GM12878 (cell line): Measurements from ENCODE around the gene DIP2C. TPM values are rescaled to one million over a fixed set of nuclear protein-coding genes. Genes with fewer than 3 reads are reported as not detected.

Experiments used
- ATAC-seq: fragments of 200-7000 bp; cut with Tn5 transposase; 3 replicates; pipeline ENCODE4 v1.9.1; 2020; ENCODE audit warnings: mild to moderate bottlenecking, moderate library complexity
- BruUV-seq: library from RNA; stranded (reverse); fragments of 400-500 nt; replicated peaks from 2 replicates; lab custom pipeline; 2021; lab: Mats Ljungman, UMichigan
- CTCF ChIA-PET: fragments of 300-600 bp; sonication (Branson Sonifier 250); formaldehyde crosslinking; extraction: SDS; loops from one replicate; lab custom pipeline; 2021; ENCODE audit warnings: inconsistent platforms; lab: Yijun Ruan, JAX
- POLR2A ChIA-PET: fragments of 350-600 bp; formaldehyde crosslinking; extraction: SDS; loops from one replicate; lab custom pipeline; 2021; ENCODE audit warnings: inconsistent platforms; lab: Charles Lee
- RAD21 ChIA-PET: fragments of 300-600 bp; sonication (Branson Sonifier 250); formaldehyde crosslinking; loops from one replicate; lab custom pipeline; 2023; ENCODE audit warnings: antibody characterized with exemption; ENCODE audit not compliant: unreplicated experiment; lab: Charles Lee
- SMC1A ChIA-PET: fragments of 300-600 bp; sonication (Branson Sonifier 250); formaldehyde crosslinking; loops from one replicate; lab custom pipeline; 2023; ENCODE audit not compliant: unreplicated experiment, uncharacterized antibody; lab: Charles Lee
- DNase-seq: peaks from one replicate; pipeline ENCODE4 v3.0.0-alpha.2; 2011; ENCODE audit warnings: low read depth, low spot score
- FAIRE-seq: peaks from 3 replicates; lab custom pipeline; 2011; peaks lifted over from hg19 to GRCh38; lab: Jason Lieb, UNC
- H2AFZ ChIP-seq: 2 replicates; pipeline ENCODE4 v1.6.0; 2011; ENCODE audit warnings: low read depth, low read length, control low read depth; ENCODE audit not compliant: control insufficient read depth
- H3K27ac ChIP-seq: 2 replicates; pipeline ENCODE4 v1.5.1; 2011; ENCODE audit warnings: control low read depth; ENCODE audit not compliant: control insufficient read depth, insufficient read depth
- H3K27me3 ChIP-seq, 2 experiments: replicated peaks in 1 of 2; 2 replicates each; pipeline versions ENCODE4 v1.6.0 to v1.6.1; 2011; ENCODE audit warnings: low read length in 1 of 2; ENCODE audit not compliant: control insufficient read depth in 2 of 2, insufficient read depth in 2 of 2
- H3K36me3 ChIP-seq, 2 experiments: 2 replicates each; pipeline ENCODE4 v1.5.1; 2011; ENCODE audit warnings: low read length in 1 of 2; ENCODE audit not compliant: control insufficient read depth in 2 of 2, insufficient read depth in 2 of 2
- H3K4me1 ChIP-seq: 2 replicates; pipeline ENCODE4 v1.6.1; 2011; ENCODE audit warnings: mild to moderate bottlenecking, low read length, moderate library complexity, mixed read lengths; ENCODE audit not compliant: control insufficient read depth, insufficient read depth
- H3K4me2 ChIP-seq: 2 replicates; pipeline ENCODE4 v1.6.0; 2011; ENCODE audit warnings: control low read depth; ENCODE audit not compliant: control insufficient read depth, insufficient read depth
- H3K4me3 ChIP-seq: fragments of 200-600 bp; sonication (generic); 2 replicates; pipeline ENCODE4 v1.5.1; 2016
- H3K79me2 ChIP-seq: 2 replicates; pipeline ENCODE4 v1.6.0; 2011; ENCODE audit warnings: low read length; ENCODE audit not compliant: control insufficient read depth, insufficient read depth
- H3K9ac ChIP-seq: 2 replicates; pipeline ENCODE4 v1.8.0; 2011; ENCODE audit warnings: low read length, control low read depth, mixed read lengths; ENCODE audit not compliant: control insufficient read depth, insufficient read depth
- H3K9me3 ChIP-seq: replicated peaks from 3 replicates; pipeline ENCODE4 v1.5.1; 2011; ENCODE audit warnings: mild to moderate bottlenecking, low read length; ENCODE audit not compliant: control insufficient read depth, insufficient read depth
- H4K20me1 ChIP-seq: 2 replicates; pipeline ENCODE4 v1.6.0; 2011; ENCODE audit not compliant: control insufficient read depth, insufficient read depth
- SIN3A ChIP-seq: IDR thresholded peaks from 2 replicates; pipeline ENCODE4 v1.6.1; 2012; ENCODE audit warnings: low read depth, low read length, improper control_type of control experiment
- USF1 ChIP-seq: IDR thresholded peaks from 2 replicates; pipeline ENCODE4 v1.6.1; 2011; ENCODE audit warnings: borderline replicate concordance, low read depth, mild to moderate bottlenecking, moderate library complexity, mixed read lengths, low read length; ENCODE audit not compliant: insufficient read depth; ENCODE audit errors: extremely low read length
- ZBTB4 ChIP-seq: fragments of 450-650 bp; formaldehyde crosslinking; IDR thresholded peaks from 2 replicates; pipeline ENCODE4 v1.4.0; 2022; ENCODE audit warnings: mild to moderate bottlenecking, moderate library complexity
- WGBS: methylation state at CpG from one replicate; pipeline ENCODE4 v1.1.6; 2016; ENCODE audit warnings: low lambda C conversion rate; ENCODE audit not compliant: insufficient replicate concordance, insufficient coverage; ENCODE audit errors: missing lambda C conversion rate; 5-methylcytosine and 5-hydroxymethylcytosine counted together
- in situ Hi-C: fragments of 300-500 bp; cut with MboI; formaldehyde crosslinking; loops from 9 replicates; pipeline ENCODE4 v1.14.3; 2018; ENCODE audit warnings: mixed read lengths
- intact Hi-C: fragments of 100-400 bp; cut with micrococcal nuclease; formaldehyde crosslinking; loops from one replicate; pipeline ENCODE4 v1.14.2; 2022; ENCODE audit not compliant: unreplicated experiment
- polyA plus RNA-seq, 11 experiments: library from polyadenylated mRNA; depleted of rRNA in 4 of 11; unstranded in 6 of 11; stranded (reverse) in 5 of 11; fragments of >200 nt; fragmentation: Nextera tagmentation in 4 of 11; fragmentation: Illumina TruSeq in 1 of 11; extraction: Ambion mirVana in 4 of 11; extraction: Trizol in 1 of 11; gene quantifications; 1 replicate in 1 of 11; 2 replicates in 10 of 11; pipeline versions ENCODE4 v1.2.1 to v1.2.3, GENCODE V29; 2011 to 2016; ENCODE audit warnings: inconsistent platforms in 2 of 11, missing spikeins in 2 of 11, low read depth in 1 of 11
- total RNA-seq, 4 experiments: library from RNA; depleted of rRNA in 3 of 4; stranded (reverse); fragments of >200 nt in 3 of 4; fragmentation: Illumina TruSeq in 1 of 4; extraction: Trizol in 1 of 4; gene quantifications; 2 replicates each; pipeline versions ENCODE4 v1.2.1 to v1.2.3, GENCODE V29; 2013 to 2021
- TF ChIP-seq, protein P1 (sequence below): fragments of 450-650 bp; IDR thresholded peaks from 2 replicates; pipeline ENCODE4 v1.6.1; 2017; ENCODE audit warnings: low read depth, mild to moderate bottlenecking, moderate library complexity
- TF ChIP-seq, protein P2 (sequence below): IDR thresholded peaks from 2 replicates; pipeline ENCODE4 v1.6.1; 2012; ENCODE audit warnings: low read length, inconsistent platforms

The DIP2C gene
- total and polyA plus RNA-seq, 10 of the 15 experiments (the other 5 are each of a cell fraction or from before 2014, with no cell fraction given): 0.01 to 0.10 (median 0.06) TPM

GRCh38 chr10:652233-652632, 37.2 kb downstream of the DIP2C start:
- FAIRE-seq (no peak), DNase-seq (no peak), ATAC-seq (no peak)
- H3K36me3 ChIP-seq: no peaks in the 10 kb centered on the region
- H4K20me1 ChIP-seq: no peaks in the 10 kb centered on the region
- 76% methylated on average over 15 of the region's 15 CpGs for WGBS
- H3K4me1 ChIP-seq: no peaks in the 10 kb centered on the region
- H3K4me3 ChIP-seq: no peak overlapping the region
- RAD21 ChIA-PET: no interaction called here
- H3K9ac ChIP-seq: no peak overlapping the region
- SMC1A ChIA-PET: no interaction called here
- no peak overlapping the region for H3K27ac ChIP-seq
- in situ Hi-C loops: no loop called here
- POLR2A ChIA-PET: no interaction called here
- H3K4me2 ChIP-seq: no peak overlapping the region
- H3K27me3 ChIP-seq: no peaks in the 10 kb centered on the region
- H3K9me3 ChIP-seq: no peaks in the 10 kb centered on the region
- H2AFZ ChIP-seq: no peak overlapping the region
- intact Hi-C loops: no loop called here
- CTCF ChIA-PET: no interaction called here
- H3K79me2 ChIP-seq: no peaks in the 10 kb centered on the region
- TF ChIP-seq, protein P1, sequence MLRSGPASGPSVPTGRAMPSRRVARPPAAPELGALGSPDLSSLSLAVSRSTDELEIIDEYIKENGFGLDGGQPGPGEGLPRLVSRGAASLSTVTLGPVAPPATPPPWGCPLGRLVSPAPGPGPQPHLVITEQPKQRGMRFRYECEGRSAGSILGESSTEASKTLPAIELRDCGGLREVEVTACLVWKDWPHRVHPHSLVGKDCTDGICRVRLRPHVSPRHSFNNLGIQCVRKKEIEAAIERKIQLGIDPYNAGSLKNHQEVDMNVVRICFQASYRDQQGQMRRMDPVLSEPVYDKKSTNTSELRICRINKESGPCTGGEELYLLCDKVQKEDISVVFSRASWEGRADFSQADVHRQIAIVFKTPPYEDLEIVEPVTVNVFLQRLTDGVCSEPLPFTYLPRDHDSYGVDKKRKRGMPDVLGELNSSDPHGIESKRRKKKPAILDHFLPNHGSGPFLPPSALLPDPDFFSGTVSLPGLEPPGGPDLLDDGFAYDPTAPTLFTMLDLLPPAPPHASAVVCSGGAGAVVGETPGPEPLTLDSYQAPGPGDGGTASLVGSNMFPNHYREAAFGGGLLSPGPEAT: no peak
- TF ChIP-seq SIN3A: no peak
- TF ChIP-seq USF1: no peak
- no peak for TF ChIP-seq ZBTB4 (CRISPR knock-in tag)
- TF ChIP-seq, protein P2, sequence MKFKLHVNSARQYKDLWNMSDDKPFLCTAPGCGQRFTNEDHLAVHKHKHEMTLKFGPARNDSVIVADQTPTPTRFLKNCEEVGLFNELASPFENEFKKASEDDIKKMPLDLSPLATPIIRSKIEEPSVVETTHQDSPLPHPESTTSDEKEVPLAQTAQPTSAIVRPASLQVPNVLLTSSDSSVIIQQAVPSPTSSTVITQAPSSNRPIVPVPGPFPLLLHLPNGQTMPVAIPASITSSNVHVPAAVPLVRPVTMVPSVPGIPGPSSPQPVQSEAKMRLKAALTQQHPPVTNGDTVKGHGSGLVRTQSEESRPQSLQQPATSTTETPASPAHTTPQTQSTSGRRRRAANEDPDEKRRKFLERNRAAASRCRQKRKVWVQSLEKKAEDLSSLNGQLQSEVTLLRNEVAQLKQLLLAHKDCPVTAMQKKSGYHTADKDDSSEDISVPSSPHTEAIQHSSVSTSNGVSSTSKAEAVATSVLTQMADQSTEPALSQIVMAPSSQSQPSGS: no peak
- BruUV-seq: no TSS peak
